HG03064 (cell line): ENCODE data around the gene KBTBD12.

Experiments
- ATAC-seq: cut with Tn5 transposase; IDR thresholded peaks from one replicate; pipeline ENCODE4 v1.9.1; 2021; ENCODE audit warnings: low read depth; ENCODE audit not compliant: unreplicated experiment

The KBTBD12 gene

GRCh38 chr3:127984241-127984975, 69.4 kb downstream of the KBTBD12 start:
- ATAC-seq = no peak

- no peak for ATAC-seq
Observed at GRCh38 chr3:127985216-127985615, 70.2 kb downstream of the KBTBD12 start.

GRCh38 chr3:127985655-127986225, 70.7 kb downstream of the KBTBD12 start:
- no peak for ATAC-seq

GRCh38 chr3:127986803-127987202, 71.8 kb downstream of the KBTBD12 start:
- ATAC-seq = no peak

GRCh38 chr3:127987309-127987995, 72.4 kb downstream of the KBTBD12 start:
- ATAC-seq = no peak

GRCh38 chr3:127988770-127989557, 73.9 kb downstream of the KBTBD12 start:
- no peak for ATAC-seq

- no peak for ATAC-seq
Observed at GRCh38 chr3:127990051-127990450, 75.0 kb downstream of the KBTBD12 start.

- no peak for ATAC-seq
Observed at GRCh38 chr3:127990461-127990860, 75.4 kb downstream of the KBTBD12 start.

- no peak for ATAC-seq
Observed at GRCh38 chr3:127991251-127991650, 76.2 kb downstream of the KBTBD12 start.

- no peak for ATAC-seq
Observed at GRCh38 chr3:127991681-127992080, 76.6 kb downstream of the KBTBD12 start.

- no peak for ATAC-seq
Observed at GRCh38 chr3:127992127-127992526, 77.1 kb downstream of the KBTBD12 start.

GRCh38 chr3:127994011-127994410, 79.0 kb downstream of the KBTBD12 start:
- no peak for ATAC-seq

GRCh38 chr3:127997016-127997415, 82.0 kb downstream of the KBTBD12 start:
- ATAC-seq = no peak

GRCh38 chr3:127997961-127998360, 82.9 kb downstream of the KBTBD12 start:
- no peak for ATAC-seq

GRCh38 chr3:127998596-127998995, 83.6 kb downstream of the KBTBD12 start:
- no peak for ATAC-seq

- ATAC-seq = no peak
Observed at GRCh38 chr3:127999509-128000106, 84.6 kb downstream of the KBTBD12 start.

- no peak for ATAC-seq
Observed at GRCh38 chr3:128001576-128001975, 86.5 kb downstream of the KBTBD12 start.

- ATAC-seq = no peak
Observed at GRCh38 chr3:128004661-128005060, 89.6 kb downstream of the KBTBD12 start.

- no peak for ATAC-seq
Observed at GRCh38 chr3:128006061-128007032, 91.3 kb downstream of the KBTBD12 start.
